Airway epithelial cell (primary cell): ENCODE results near the gene NPAT. TPM values are rescaled to one million over a fixed set of nuclear protein-coding genes. Genes with fewer than 3 reads are reported as not detected.

Source experiments
- total RNA-seq: library from RNA; depleted of rRNA; stranded (reverse); fragments of >200 nt; gene quantifications from 2 replicates; pipeline ENCODE4 v1.2.3, GENCODE V29; 2015

Gene NPAT
- 8.3 and 12.4 TPM in 2 replicates for total RNA-seq

DNA sequence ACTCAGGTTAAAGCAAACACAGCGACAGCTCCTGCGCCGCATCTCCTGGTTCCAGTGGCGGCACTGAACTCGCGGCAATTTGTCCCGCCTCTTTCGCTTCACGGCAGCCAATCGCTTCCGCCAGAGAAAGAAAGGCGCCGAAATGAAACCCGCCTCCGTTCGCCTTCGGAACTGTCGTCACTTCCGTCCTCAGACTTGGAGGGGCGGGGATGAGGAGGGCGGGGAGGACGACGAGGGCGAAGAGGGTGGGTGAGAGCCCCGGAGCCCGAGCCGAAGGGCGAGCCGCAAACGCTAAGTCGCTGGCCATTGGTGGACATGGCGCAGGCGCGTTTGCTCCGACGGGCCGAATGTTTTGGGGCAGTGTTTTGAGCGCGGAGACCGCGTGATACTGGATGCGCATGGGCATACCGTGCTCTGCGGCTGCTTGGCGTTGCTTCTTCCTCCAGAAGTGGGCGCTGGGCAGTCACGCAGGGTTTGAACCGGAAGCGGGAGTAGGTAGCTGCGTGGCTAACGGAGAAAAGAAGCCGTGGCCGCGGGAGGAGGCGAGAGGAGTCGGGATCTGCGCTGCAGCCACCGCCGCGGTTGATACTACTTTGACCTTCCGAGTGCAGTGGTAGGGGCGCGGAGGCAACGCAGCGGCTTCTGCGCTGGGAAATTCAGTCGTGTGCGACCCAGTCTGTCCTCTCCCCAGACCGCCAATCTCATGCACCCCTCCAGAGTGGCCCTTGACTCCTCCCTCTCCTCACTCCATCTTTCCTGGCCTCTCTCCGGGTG is at the start of gene NPAT, which contains the start of gene ATM:
Gene NPAT (minus strand): TSS at position 65 of the 774 bp plus-strand sequence. CDS start 102 bp downstream, outside the sequence.
Gene ATM (plus strand): TSS at position 494 of the 774 bp plus-strand sequence. CDS start 4,558 bp downstream, outside the sequence.

DNA sequence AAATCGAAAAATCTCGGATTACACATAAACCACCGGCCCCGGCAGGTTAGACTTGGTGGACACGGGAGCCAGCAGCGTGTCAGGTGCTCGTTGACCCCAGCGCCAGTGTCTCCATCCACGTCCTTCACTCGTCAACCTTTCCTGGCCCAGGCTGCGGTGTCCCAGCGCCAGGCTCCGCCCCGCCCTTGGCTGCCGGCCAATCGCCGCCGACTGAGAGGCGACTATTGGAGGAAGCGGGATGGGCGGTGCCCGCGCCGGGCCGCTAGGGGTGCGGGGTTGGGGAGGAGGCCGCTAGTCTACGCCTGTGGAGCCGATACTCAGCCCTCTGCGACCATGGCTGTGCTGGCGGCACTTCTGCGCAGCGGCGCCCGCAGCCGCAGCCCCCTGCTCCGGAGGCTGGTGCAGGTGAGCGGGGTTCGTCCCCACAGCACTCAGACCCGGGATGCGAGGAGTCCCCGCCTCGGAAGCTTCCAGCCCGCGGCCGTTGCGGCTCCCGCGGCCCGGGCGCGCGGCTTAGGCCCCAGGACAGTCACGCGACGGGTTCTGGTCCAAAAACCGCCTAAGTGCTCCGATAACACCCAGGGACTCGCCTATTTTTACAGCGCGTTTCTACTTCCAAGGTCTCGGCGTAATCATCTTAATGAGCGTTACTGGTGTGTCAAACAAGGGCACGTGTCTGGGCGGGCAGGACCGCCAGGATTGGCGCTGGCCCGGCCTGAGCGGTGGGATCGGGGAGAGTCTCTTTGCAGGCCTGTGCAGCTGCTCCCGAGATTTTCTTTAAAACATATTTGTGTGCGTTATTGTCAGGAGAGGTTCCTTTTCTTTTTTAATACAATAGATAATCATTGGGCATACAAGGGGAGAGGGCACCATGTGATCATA is 100.9 kb downstream of the NPAT start, which contains the start of gene ACAT1:
Gene ACAT1 (plus strand): TSS at position 294 of the 882 bp plus-strand sequence. CDS start 40 bp downstream, at position 334.

Other genes starting within 250 kb of the NPAT start
- 20.4 and 21.1 TPM in 2 replicates for gene CUL5, start 213.7 kb downstream of the NPAT start, total RNA-seq
- 59.1 and 69.0 TPM in 2 replicates for gene ACAT1, start 101.1 kb downstream of the NPAT start, total RNA-seq
- 17.4 and 40.6 TPM in 2 replicates for gene ATM, start 429 bp upstream of the NPAT start, total RNA-seq
- gene C11orf65, start 244.9 kb upstream of the NPAT start, total RNA-seq: 1.4 and 2.1 TPM in 2 replicates